ENCODE measurements around the gene C17orf75. TPM values are rescaled to one million over a fixed set of nuclear protein-coding genes. Genes with fewer than 3 reads are reported as not detected.

C17orf75 gene
- total and polyA plus RNA-seq, 8 donors = 7.5 to 48.0 (median 14.8) TPM

DNA sequence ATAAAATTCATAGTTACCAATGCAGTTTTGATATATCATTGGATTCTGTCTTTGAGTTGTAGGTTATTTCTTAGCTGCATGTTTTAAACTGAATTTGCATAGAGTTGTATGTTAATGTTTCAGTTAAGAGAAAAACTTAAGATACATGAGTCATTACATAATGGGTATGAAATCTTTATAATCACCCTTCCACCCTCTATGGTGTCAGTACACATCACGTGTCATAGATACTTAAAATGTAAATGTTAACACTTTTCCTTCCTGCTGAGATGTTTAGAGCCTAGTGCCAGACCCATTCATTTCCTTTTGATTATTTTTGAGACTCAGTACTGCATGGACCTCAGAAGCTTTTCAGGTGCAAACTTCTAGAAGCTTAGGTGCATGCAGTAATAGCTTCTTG is 28.5 kb upstream of the C17orf75 start:
- Histone ChIP-seq H3K27me3 (no peaks in the 10 kb centered on the region), H3K9me3 (no peaks in the 10 kb centered on the region), H3K4me1 (peaks cover 0 to 37% (median 8%) of the 10 kb centered on the region in 4 donors), H3K27ac (no peak overlapping the region), H3K36me3 (peaks cover 67 to 100% (median 100%) of the 10 kb centered on the region in 4 donors), H3K4me3 (no peak overlapping the region)
- TF ChIP-seq CTCF (IDR thresholded peaks at IDR 0.05) (no peak), POLR2AphosphoS5 (IDR thresholded peaks at IDR 0.05) (no peak)
- WGBS, 5 donors = 37 to 69% (median 58%) methylated on average over 1 of the region's 1 CpG
- intact Hi-C loops (cut with DNase I; ENCODE audit: low total_unique reads) = no loop called here
- DNase-seq = no peak

GRCh38 chr17:32361270-32361669 is 19.3 kb upstream of the C17orf75 start:
- DNase-seq = no peak
- no peaks in the 10 kb centered on the region for H3K9me3 ChIP-seq
- peaks cover 80 to 100% (median 100%) of the 10 kb centered on the region in 4 donors for H3K36me3 ChIP-seq
- TF ChIP-seq EP300 (IDR thresholded peaks at IDR 0.05) (no peak), POLR2AphosphoS5 (IDR thresholded peaks at IDR 0.05) (no peak), CTCF (IDR thresholded peaks at IDR 0.05) (no peak), POLR2A (IDR thresholded peaks at IDR 0.05) (no peak)
- peaks cover 0 to 47% (median 26%) of the 10 kb centered on the region in 4 donors for H3K4me1 ChIP-seq
- intact Hi-C loops (cut with DNase I; ENCODE audit: low total_unique reads) = no loop called here
- 89 to 96% (median 94%) methylated on average over 1 of the region's 1 CpG for WGBS, 5 donors
- no peaks in the 10 kb centered on the region for H3K27me3 ChIP-seq
- no peak overlapping the region for H3K4me3 ChIP-seq
- no peak overlapping the region for H3K27ac ChIP-seq

- Histone ChIP-seq H3K36me3 (peaks cover 50 to 100% (median 99%) of the 10 kb centered on the region in 4 donors), H3K27ac (no peak overlapping the region), H3K4me3 (no peak overlapping the region), H3K4me1 (peaks cover 32 to 83% (median 60%) of the 10 kb centered on the region in 4 donors), H3K27me3 (no peaks in the 10 kb centered on the region), H3K9me3 (no peaks in the 10 kb centered on the region)
- WGBS, 5 donors = 69 to 77% (median 73%) methylated on average over 8 of the region's 8 CpGs
- no peak for TF ChIP-seq POLR2AphosphoS5 (IDR thresholded peaks at IDR 0.05)
- TF ChIP-seq POLR2A (IDR thresholded peaks at IDR 0.05) = no peak
- no peak for TF ChIP-seq EP300 (IDR thresholded peaks at IDR 0.05)
- no peak for TF ChIP-seq CTCF (IDR thresholded peaks at IDR 0.05)
- no peak for DNase-seq
- intact Hi-C loops (cut with DNase I; ENCODE audit: low total_unique reads) = no loop called here
These were observed 15.6 kb upstream of the C17orf75 start for GRCh38 chr17:32357615-32358014.

- Histone ChIP-seq H3K4me1 (peaks cover 40 to 92% (median 68%) of the 10 kb centered on the region in 4 donors), H3K27ac (no peak overlapping the region), H3K4me3 (no peak overlapping the region), H3K27me3 (no peaks in the 10 kb centered on the region), H3K9me3 (no peaks in the 10 kb centered on the region), H3K36me3 (peaks cover 43 to 98% (median 96%) of the 10 kb centered on the region in 4 donors)
- TF ChIP-seq CTCF (IDR thresholded peaks at IDR 0.05) (no peak), POLR2AphosphoS5 (IDR thresholded peaks at IDR 0.05) (no peak), POLR2A (IDR thresholded peaks at IDR 0.05) (no peak), EP300 (IDR thresholded peaks at IDR 0.05) (no peak)
- WGBS, 5 donors = 92 to 98% (median 95%) methylated on average over 5 of the region's 5 CpGs
- no peak for DNase-seq
- intact Hi-C loops (cut with DNase I; ENCODE audit: low total_unique reads) = no loop called here
These were observed 14.8 kb upstream of the C17orf75 start for GRCh38 chr17:32356750-32357149.
